ENCODE results near the gene E2F6. TPM values are rescaled to one million over a fixed set of nuclear protein-coding genes. Genes with fewer than 3 reads are reported as not detected.

Gene E2F6
- polyA plus RNA-seq, 1 donor from 2014 or later, result 39.1 TPM

DNA sequence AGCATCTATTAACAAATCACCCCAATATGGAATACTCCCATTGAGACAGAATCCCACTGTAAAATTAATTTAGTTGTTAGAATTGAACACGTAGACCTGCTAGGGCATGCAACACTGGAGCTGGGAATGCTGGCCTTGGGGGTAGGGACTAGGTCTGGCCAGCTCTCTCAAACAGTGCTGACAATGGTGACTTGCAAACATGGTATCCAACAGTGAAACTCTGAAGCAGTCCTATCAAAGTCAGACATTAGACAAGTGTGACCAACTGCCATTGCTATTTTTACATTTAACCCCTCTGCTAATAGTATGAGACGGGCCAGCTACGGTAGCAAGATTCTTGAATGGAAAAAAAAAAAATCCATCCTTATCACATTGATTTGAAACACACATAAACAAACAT lies 7.2 kb downstream of the E2F6 start:
- Histone ChIP-seq H3K9me2 (ENCODE audit: insufficient read depth, low read length) (no peaks in the 10 kb centered on the region), H3K27me3 (ENCODE audit: insufficient read depth, low read depth, low read length) (no peaks in the 10 kb centered on the region), H3K36me3 (ENCODE audit: insufficient read depth, low read length) (no peaks in the 10 kb centered on the region), H2AFZ (ENCODE audit: low read depth, low read length) (no peak overlapping the region), H4K20me1 (ENCODE audit: insufficient read depth) (no peaks in the 10 kb centered on the region), H3K4me2 (ENCODE audit: low read length) (no peak overlapping the region), H3K27ac (ENCODE audit: low read length) (no peak overlapping the region), H3K79me2 (replicated peaks; ENCODE audit: insufficient read depth, low read length) (peaks cover 22% of the 10 kb centered on the region), H3K4me3 (ENCODE audit: low read length) (no peak overlapping the region), H3K9me3 (ENCODE audit: low read length) (no peaks in the 10 kb centered on the region), H3F3A (ENCODE audit: insufficient read depth, low read length, poor library complexity, severe bottlenecking) (no peaks in the 10 kb centered on the region), H3K9ac (ENCODE audit: low read length) (no peak overlapping the region)
- TF ChIP-seq EP300 (conservative IDR thresholded peaks at IDR 0.05; ENCODE audit: poor library complexity, severe bottlenecking) (no peak), POLR2AphosphoS5 (IDR thresholded peaks at IDR 0.05) (no peak), RAD21 (conservative IDR thresholded peaks at IDR 0.05) (no peak), MXI1 (conservative IDR thresholded peaks at IDR 0.05; ENCODE audit: poor library complexity, severe bottlenecking) (no peak), SMC3 (conservative IDR thresholded peaks at IDR 0.05; ENCODE audit: poor library complexity) (no peak), EZH2 (IDR thresholded peaks at IDR 0.05; ENCODE audit: borderline replicate concordance, insufficient read depth, low read length, poor library complexity, severe bottlenecking) (no peak), TAF1 (IDR thresholded peaks at IDR 0.05; ENCODE audit: low read depth) (no peak)
- TF ChIP-seq, protein P1, sequence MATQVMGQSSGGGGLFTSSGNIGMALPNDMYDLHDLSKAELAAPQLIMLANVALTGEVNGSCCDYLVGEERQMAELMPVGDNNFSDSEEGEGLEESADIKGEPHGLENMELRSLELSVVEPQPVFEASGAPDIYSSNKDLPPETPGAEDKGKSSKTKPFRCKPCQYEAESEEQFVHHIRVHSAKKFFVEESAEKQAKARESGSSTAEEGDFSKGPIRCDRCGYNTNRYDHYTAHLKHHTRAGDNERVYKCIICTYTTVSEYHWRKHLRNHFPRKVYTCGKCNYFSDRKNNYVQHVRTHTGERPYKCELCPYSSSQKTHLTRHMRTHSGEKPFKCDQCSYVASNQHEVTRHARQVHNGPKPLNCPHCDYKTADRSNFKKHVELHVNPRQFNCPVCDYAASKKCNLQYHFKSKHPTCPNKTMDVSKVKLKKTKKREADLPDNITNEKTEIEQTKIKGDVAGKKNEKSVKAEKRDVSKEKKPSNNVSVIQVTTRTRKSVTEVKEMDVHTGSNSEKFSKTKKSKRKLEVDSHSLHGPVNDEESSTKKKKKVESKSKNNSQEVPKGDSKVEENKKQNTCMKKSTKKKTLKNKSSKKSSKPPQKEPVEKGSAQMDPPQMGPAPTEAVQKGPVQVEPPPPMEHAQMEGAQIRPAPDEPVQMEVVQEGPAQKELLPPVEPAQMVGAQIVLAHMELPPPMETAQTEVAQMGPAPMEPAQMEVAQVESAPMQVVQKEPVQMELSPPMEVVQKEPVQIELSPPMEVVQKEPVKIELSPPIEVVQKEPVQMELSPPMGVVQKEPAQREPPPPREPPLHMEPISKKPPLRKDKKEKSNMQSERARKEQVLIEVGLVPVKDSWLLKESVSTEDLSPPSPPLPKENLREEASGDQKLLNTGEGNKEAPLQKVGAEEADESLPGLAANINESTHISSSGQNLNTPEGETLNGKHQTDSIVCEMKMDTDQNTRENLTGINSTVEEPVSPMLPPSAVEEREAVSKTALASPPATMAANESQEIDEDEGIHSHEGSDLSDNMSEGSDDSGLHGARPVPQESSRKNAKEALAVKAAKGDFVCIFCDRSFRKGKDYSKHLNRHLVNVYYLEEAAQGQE (IDR thresholded peaks at IDR 0.05; ENCODE audit: borderline replicate concordance), result no peak
- TF ChIP-seq, protein P2, sequence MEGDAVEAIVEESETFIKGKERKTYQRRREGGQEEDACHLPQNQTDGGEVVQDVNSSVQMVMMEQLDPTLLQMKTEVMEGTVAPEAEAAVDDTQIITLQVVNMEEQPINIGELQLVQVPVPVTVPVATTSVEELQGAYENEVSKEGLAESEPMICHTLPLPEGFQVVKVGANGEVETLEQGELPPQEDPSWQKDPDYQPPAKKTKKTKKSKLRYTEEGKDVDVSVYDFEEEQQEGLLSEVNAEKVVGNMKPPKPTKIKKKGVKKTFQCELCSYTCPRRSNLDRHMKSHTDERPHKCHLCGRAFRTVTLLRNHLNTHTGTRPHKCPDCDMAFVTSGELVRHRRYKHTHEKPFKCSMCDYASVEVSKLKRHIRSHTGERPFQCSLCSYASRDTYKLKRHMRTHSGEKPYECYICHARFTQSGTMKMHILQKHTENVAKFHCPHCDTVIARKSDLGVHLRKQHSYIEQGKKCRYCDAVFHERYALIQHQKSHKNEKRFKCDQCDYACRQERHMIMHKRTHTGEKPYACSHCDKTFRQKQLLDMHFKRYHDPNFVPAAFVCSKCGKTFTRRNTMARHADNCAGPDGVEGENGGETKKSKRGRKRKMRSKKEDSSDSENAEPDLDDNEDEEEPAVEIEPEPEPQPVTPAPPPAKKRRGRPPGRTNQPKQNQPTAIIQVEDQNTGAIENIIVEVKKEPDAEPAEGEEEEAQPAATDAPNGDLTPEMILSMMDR (IDR thresholded peaks at IDR 0.05; ENCODE audit: poor library complexity, severe bottlenecking), result no peak

DNA sequence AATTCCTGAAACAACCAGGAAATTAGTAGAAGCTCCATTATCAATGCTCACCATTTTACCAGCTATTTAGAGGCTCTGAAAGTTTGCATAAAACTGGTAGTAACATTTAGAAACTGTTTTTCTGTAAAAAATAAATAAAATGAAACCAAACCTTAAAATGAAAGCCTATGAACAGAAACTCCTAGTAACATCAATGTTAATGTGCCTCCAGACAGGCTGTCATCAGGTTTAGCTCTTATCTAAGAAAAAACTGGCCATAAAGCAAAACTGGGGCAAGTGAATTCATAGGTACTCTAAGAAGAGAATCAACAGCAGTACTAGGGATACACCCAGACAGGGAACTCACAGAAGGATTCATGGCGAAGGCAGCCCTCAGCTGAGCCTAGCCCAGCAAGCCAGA lies 8.0 kb downstream of the E2F6 start:
- H4K20me1 ChIP-seq (ENCODE audit: insufficient read depth), result no peaks in the 10 kb centered on the region

More for the DNA sequence above, 8.0 kb downstream of the E2F6 start:
- Histone ChIP-seq H3K36me3 (ENCODE audit: insufficient read depth, low read length) (no peaks in the 10 kb centered on the region), H3F3A (ENCODE audit: insufficient read depth, low read length, poor library complexity, severe bottlenecking) (no peaks in the 10 kb centered on the region), H3K9me2 (ENCODE audit: insufficient read depth, low read length) (no peaks in the 10 kb centered on the region), H3K4me2 (ENCODE audit: low read length) (no peak overlapping the region), H2AFZ (ENCODE audit: low read depth, low read length) (no peak overlapping the region), H3K79me2 (replicated peaks; ENCODE audit: insufficient read depth, low read length) (peaks cover 23% of the 10 kb centered on the region), H3K4me3 (ENCODE audit: low read length) (no peak overlapping the region), H3K27me3 (ENCODE audit: insufficient read depth, low read depth, low read length) (no peaks in the 10 kb centered on the region), H3K9me3 (ENCODE audit: low read length) (no peaks in the 10 kb centered on the region), H3K9ac (ENCODE audit: low read length) (no peak overlapping the region), H3K27ac (ENCODE audit: low read length) (no peak overlapping the region)
- TF ChIP-seq, protein P1 (IDR thresholded peaks at IDR 0.05; ENCODE audit: borderline replicate concordance), result no peak
- TF ChIP-seq POLR2AphosphoS5 (IDR thresholded peaks at IDR 0.05), result no peak
- no peak for TF ChIP-seq EZH2 (IDR thresholded peaks at IDR 0.05; ENCODE audit: borderline replicate concordance, insufficient read depth, low read length, poor library complexity, severe bottlenecking)
- TF ChIP-seq, protein P2 (IDR thresholded peaks at IDR 0.05; ENCODE audit: poor library complexity, severe bottlenecking), result no peak
- no peak for TF ChIP-seq SMC3 (conservative IDR thresholded peaks at IDR 0.05; ENCODE audit: poor library complexity)
- no peak for TF ChIP-seq EP300 (conservative IDR thresholded peaks at IDR 0.05; ENCODE audit: poor library complexity, severe bottlenecking)
- no peak for TF ChIP-seq MXI1 (conservative IDR thresholded peaks at IDR 0.05; ENCODE audit: poor library complexity, severe bottlenecking)
- TF ChIP-seq RAD21 (conservative IDR thresholded peaks at IDR 0.05), result no peak
- no peak for TF ChIP-seq TAF1 (IDR thresholded peaks at IDR 0.05; ENCODE audit: low read depth)

Data from neural cell (in vitro differentiated cells).